GM19463 (cell line): ENCODE results near the gene IKZF4.
A peak's percentile ranks its signal among the peaks of the same experiment; 100 is the strongest.
"Not testable (repeated sequence)": the region's sequence is repeated elsewhere in the genome, so short reads cannot be mapped to it uniquely, and the experiment has no call there.

ENCODE experiments used
- ATAC-seq: cut with Tn5 transposase; IDR thresholded peaks from one replicate; pipeline ENCODE4 v1.9.1; 2021; ENCODE audit warnings: mild to moderate bottlenecking, moderate library complexity; ENCODE audit not compliant: unreplicated experiment

Gene IKZF4

GRCh38 chr12:55997535-55997859 is 23.3 kb upstream of the IKZF4 start:
- ATAC-seq: peak; percentile 1

GRCh38 chr12:55999522-55999921 is 21.3 kb upstream of the IKZF4 start:
- not testable (repeated sequence) for ATAC-seq

GRCh38 chr12:55999999-56000540 is 20.8 kb upstream of the IKZF4 start:
- ATAC-seq: not testable (repeated sequence)

GRCh38 chr12:56001487-56002100 is 19.2 kb upstream of the IKZF4 start:
- no peak for ATAC-seq

GRCh38 chr12:56003376-56003775 is 17.5 kb upstream of the IKZF4 start:
- not testable (repeated sequence) for ATAC-seq

GRCh38 chr12:56004211-56004610 is 16.6 kb upstream of the IKZF4 start:
- no peak for ATAC-seq

GRCh38 chr12:56007564-56008559 is 13.0 kb upstream of the IKZF4 start:
- peak; percentile 46 for ATAC-seq

- ATAC-seq: no peak
These were observed 10.7 kb upstream of the IKZF4 start for GRCh38 chr12:56010111-56010570.

GRCh38 chr12:56011509-56012090 is 9.2 kb upstream of the IKZF4 start:
- no peak for ATAC-seq

- no peak for ATAC-seq
These were observed 7.4 kb upstream of the IKZF4 start for GRCh38 chr12:56013482-56013881.

- ATAC-seq: no peak
These were observed 6.6 kb upstream of the IKZF4 start for GRCh38 chr12:56014205-56014604.

- no peak for ATAC-seq
These were observed 3.7 kb upstream of the IKZF4 start for GRCh38 chr12:56017181-56017580.

GRCh38 chr12:56018356-56018755 is 2.5 kb upstream of the IKZF4 start:
- no peak for ATAC-seq

- no peak for ATAC-seq
These were observed 1.1 kb downstream of the IKZF4 start for GRCh38 chr12:56021889-56022497.

GRCh38 chr12:56028511-56029165 is 7.8 kb downstream of the IKZF4 start:
- ATAC-seq: no peak

- no peak for ATAC-seq
These were observed 8.3 kb downstream of the IKZF4 start for GRCh38 chr12:56029166-56029519.

GRCh38 chr12:56029666-56030293 is 8.9 kb downstream of the IKZF4 start:
- peak; percentile 47 for ATAC-seq

- ATAC-seq: no peak
These were observed 11.1 kb downstream of the IKZF4 start for GRCh38 chr12:56031987-56032386.

- ATAC-seq: no peak
These were observed 13.9 kb downstream of the IKZF4 start for GRCh38 chr12:56034586-56035332.
